Smooth muscle cell (in vitro differentiated cells): Measurements from ENCODE around the gene FRK. TPM values are rescaled to one million over a fixed set of nuclear protein-coding genes. Genes with fewer than 3 reads are reported as not detected.

Source experiments
- DNase-seq: peaks from one replicate; lab custom pipeline; 2025; ENCODE audit not compliant: unreplicated experiment; lab: John Stamatoyannopoulos, UW
- H2AFZ ChIP-seq: fragments of 200-600 bp; sonication (generic); 2 replicates; pipeline ENCODE4 v1.6.0; 2016; ENCODE audit warnings: antibody characterized with exemption, low read depth, mild to moderate bottlenecking
- H3F3A ChIP-seq: fragments of 200-600 bp; sonication (generic); 2 replicates; pipeline ENCODE4 v1.6.0; 2017; ENCODE audit warnings: antibody characterized with exemption, low read depth
- H3K27ac ChIP-seq: fragments of 200-600 bp; sonication (generic); 2 replicates; pipeline ENCODE4 v1.5.1; 2016; ENCODE audit warnings: low read depth, mild to moderate bottlenecking
- H3K27me3 ChIP-seq: fragments of 200-600 bp; sonication (generic); 2 replicates; pipeline ENCODE4 v1.6.1; 2016; ENCODE audit warnings: low read depth, mild to moderate bottlenecking
- H3K36me3 ChIP-seq: fragments of 200-600 bp; sonication (generic); 2 replicates; pipeline ENCODE4 v1.5.1; 2016; ENCODE audit warnings: low read depth
- H3K4me1 ChIP-seq: fragments of 200-600 bp; sonication (generic); 2 replicates; pipeline ENCODE4 v1.5.1; 2016; ENCODE audit warnings: low read depth
- H3K4me2 ChIP-seq: fragments of 200-600 bp; sonication (generic); 2 replicates; pipeline ENCODE4 v1.6.0; 2016; ENCODE audit warnings: mild to moderate bottlenecking
- H3K4me3 ChIP-seq: fragments of 200-600 bp; sonication (generic); 2 replicates; pipeline ENCODE4 v1.5.1; 2016; ENCODE audit warnings: mild to moderate bottlenecking
- H3K79me2 ChIP-seq: fragments of 200-600 bp; sonication (generic); 2 replicates; pipeline ENCODE4 v1.6.0; 2016; ENCODE audit warnings: low read depth, mild to moderate bottlenecking
- H3K9ac ChIP-seq: fragments of 200-600 bp; sonication (generic); 2 replicates; pipeline ENCODE4 v1.6.0; 2016; ENCODE audit warnings: low read depth
- H3K9me3 ChIP-seq: fragments of 200-600 bp; sonication (generic); replicated peaks from 2 replicates; pipeline ENCODE4 v1.5.1; 2016; ENCODE audit warnings: low read depth
- H4K20me1 ChIP-seq: fragments of 200-600 bp; sonication (generic); 2 replicates; pipeline ENCODE4 v1.6.0; 2016; ENCODE audit warnings: low read depth
- WGBS: methylation state at CpG from one replicate; pipeline ENCODE4 v1.1.7; 2016; ENCODE audit warnings: low lambda C conversion rate; 5-methylcytosine and 5-hydroxymethylcytosine counted together
- polyA plus RNA-seq: library from polyadenylated mRNA; unstranded; fragments of >200 nt; fragmentation: Nextera tagmentation; extraction: Ambion mirVana; gene quantifications from 2 replicates; pipeline ENCODE4 v1.2.1, GENCODE V29; 2016
- total RNA-seq: library from RNA; depleted of rRNA; stranded (reverse); fragments of >200 nt; gene quantifications from 2 replicates; pipeline ENCODE4 v1.2.3, GENCODE V29; 2014
- TF ChIP-seq, protein P1 (sequence below): fragments of 200-600 bp; sonication (generic); IDR thresholded peaks from 2 replicates; pipeline ENCODE4 v1.5.1; 2017; ENCODE audit warnings: borderline replicate concordance, mild to moderate bottlenecking, antibody characterized with exemption; ENCODE audit not compliant: insufficient read depth, poor library complexity, severe bottlenecking

The FRK gene
- total and polyA plus RNA-seq, 2 experiments from 2014 or later: 0.11 to 1.4 TPM

DNA sequence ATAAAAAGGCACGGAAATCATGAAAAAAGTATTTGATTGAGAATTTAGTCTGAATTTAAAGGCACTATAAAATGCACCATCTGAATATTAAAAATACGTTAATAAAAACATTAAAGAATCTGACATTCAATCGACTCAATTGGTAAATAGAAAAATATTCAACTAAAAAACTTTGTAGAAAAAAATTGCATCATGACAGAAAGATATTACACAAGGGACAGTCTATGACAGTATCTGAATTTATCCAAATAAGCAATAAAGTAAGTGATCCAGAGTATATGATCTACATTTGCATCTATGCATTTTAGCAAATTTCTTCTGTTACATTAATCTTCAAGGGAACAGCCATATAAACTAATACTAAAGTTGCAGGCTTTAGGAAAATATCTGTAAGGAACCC lies 9.4 kb downstream of the FRK start:
- TF ChIP-seq, protein P1, sequence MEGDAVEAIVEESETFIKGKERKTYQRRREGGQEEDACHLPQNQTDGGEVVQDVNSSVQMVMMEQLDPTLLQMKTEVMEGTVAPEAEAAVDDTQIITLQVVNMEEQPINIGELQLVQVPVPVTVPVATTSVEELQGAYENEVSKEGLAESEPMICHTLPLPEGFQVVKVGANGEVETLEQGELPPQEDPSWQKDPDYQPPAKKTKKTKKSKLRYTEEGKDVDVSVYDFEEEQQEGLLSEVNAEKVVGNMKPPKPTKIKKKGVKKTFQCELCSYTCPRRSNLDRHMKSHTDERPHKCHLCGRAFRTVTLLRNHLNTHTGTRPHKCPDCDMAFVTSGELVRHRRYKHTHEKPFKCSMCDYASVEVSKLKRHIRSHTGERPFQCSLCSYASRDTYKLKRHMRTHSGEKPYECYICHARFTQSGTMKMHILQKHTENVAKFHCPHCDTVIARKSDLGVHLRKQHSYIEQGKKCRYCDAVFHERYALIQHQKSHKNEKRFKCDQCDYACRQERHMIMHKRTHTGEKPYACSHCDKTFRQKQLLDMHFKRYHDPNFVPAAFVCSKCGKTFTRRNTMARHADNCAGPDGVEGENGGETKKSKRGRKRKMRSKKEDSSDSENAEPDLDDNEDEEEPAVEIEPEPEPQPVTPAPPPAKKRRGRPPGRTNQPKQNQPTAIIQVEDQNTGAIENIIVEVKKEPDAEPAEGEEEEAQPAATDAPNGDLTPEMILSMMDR: no peak
- no peaks in the 10 kb centered on the region for H4K20me1 ChIP-seq
- H3K27ac ChIP-seq: no peak overlapping the region
- WGBS: 90% methylated on average over 3 of the region's 3 CpGs
- no peaks in the 10 kb centered on the region for H3K79me2 ChIP-seq
- H2AFZ ChIP-seq: no peak overlapping the region
- no peak for DNase-seq
- no peaks in the 10 kb centered on the region for H3K27me3 ChIP-seq
- H3K36me3 ChIP-seq: no peaks in the 10 kb centered on the region
- H3K4me3 ChIP-seq: no peak overlapping the region
- no peaks in the 10 kb centered on the region for H3K9me3 ChIP-seq
- no peak overlapping the region for H3K9ac ChIP-seq
- H3F3A ChIP-seq: no peaks in the 10 kb centered on the region
- no peaks in the 10 kb centered on the region for H3K4me1 ChIP-seq
- H3K4me2 ChIP-seq: no peak overlapping the region

DNA sequence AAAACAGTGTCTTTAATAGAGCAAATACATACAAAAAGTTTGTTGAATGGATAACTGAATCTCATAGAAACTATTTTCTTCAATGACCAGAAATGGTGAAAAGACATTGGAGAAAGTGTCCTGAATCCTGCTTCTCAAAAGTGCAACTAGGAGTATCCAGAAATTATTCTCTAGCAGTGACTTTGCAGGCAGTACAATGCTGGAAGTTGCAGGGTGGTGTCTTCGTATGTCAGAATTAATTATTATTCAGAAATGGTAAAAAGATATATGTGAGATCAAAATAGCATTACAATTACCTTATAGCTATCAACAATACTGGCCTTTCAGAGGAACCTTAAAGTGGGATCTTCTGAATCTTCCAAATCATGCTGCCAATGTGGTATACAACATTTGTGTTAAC lies 10.0 kb downstream of the FRK start:
- no peaks in the 10 kb centered on the region for H3K79me2 ChIP-seq
- H3K27me3 ChIP-seq: no peaks in the 10 kb centered on the region
- H3K27ac ChIP-seq: no peak overlapping the region
- TF ChIP-seq, protein P1: no peak
- H3K4me1 ChIP-seq: no peaks in the 10 kb centered on the region
- WGBS: 91% methylated on average over 1 of the region's 1 CpG
- no peaks in the 10 kb centered on the region for H3K36me3 ChIP-seq
- no peak for DNase-seq
- H2AFZ ChIP-seq: no peak overlapping the region
- no peak overlapping the region for H3K9ac ChIP-seq
- no peak overlapping the region for H3K4me2 ChIP-seq
- H3K4me3 ChIP-seq: no peak overlapping the region
- no peaks in the 10 kb centered on the region for H3K9me3 ChIP-seq
- H3F3A ChIP-seq: no peaks in the 10 kb centered on the region
- no peaks in the 10 kb centered on the region for H4K20me1 ChIP-seq

DNA sequence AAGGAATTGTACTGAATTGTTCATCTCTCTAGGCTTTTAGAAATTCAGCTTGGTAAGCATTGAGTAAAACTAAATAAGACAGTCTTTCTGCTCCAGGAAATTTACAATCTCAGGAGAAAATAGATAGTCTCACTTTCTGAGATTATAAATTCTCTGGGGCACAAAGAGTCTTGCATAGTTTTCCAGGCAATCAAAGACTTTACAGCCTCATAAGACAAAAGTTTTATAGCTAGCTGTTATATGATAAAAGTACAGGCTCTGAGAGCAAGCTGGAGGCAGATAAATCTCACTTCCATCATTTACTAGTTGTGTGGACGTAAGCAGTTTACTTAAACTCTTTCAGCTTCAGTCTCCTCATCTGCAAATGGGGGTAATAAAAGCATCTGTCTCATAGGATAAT lies 11.4 kb downstream of the FRK start:
- WGBS: 53% methylated on average over 1 of the region's 1 CpG
- no peak overlapping the region for H3K4me2 ChIP-seq
- TF ChIP-seq, protein P1: no peak
- no peak overlapping the region for H2AFZ ChIP-seq
- no peaks in the 10 kb centered on the region for H3F3A ChIP-seq
- H3K4me1 ChIP-seq: no peaks in the 10 kb centered on the region
- H3K4me3 ChIP-seq: no peak overlapping the region
- H3K9me3 ChIP-seq: no peaks in the 10 kb centered on the region
- DNase-seq: no peak
- no peaks in the 10 kb centered on the region for H4K20me1 ChIP-seq
- H3K27ac ChIP-seq: no peak overlapping the region
- H3K27me3 ChIP-seq: no peaks in the 10 kb centered on the region
- H3K79me2 ChIP-seq: no peaks in the 10 kb centered on the region
- H3K9ac ChIP-seq: no peak overlapping the region
- H3K36me3 ChIP-seq: no peaks in the 10 kb centered on the region

DNA sequence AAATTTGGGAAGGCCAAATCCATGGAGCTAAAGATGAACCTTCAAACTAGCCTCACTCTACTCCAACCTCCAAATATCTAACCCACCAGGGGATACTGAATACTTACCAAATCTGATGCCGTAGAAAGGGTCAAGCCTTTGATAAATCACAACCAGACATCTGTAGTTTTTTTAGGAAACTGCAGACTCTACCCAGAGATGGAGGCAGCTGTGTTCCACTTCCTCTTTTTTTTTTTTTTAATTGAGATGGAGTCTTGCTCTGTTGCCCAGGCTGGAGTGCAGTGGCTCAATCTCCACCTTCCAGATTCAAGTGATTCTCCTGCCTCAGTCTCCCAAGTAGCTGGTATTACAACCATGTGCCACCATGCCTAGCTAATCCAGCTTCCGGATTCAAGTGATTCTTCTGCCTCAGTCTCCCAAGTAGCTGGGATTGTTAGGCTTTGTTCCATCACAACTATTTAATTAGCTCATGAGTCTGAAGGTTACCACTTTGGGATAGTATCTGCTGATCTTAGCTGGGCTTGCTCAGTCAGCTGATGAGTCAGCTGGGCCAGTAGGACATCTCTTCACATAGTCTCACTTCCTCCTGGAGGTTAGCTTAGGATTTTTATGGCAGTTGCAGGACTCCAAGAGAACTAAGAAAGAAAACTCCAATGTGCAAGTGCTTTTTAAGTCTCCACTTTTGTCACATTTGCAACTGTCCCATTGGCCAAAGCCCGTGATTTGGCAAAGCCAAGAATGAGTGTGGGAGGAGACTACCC lies 13.3 kb downstream of the FRK start:
- TF ChIP-seq, protein P1: no peak
- WGBS: 89% methylated on average over 3 of the region's 3 CpGs
- no peaks in the 10 kb centered on the region for H3K36me3 ChIP-seq
- H3K9ac ChIP-seq: no peak overlapping the region
- no peaks in the 10 kb centered on the region for H3K9me3 ChIP-seq
- no peaks in the 10 kb centered on the region for H3K4me1 ChIP-seq
- no peak overlapping the region for H3K4me3 ChIP-seq
- H2AFZ ChIP-seq: no peak overlapping the region
- H3K79me2 ChIP-seq: no peaks in the 10 kb centered on the region
- H3K4me2 ChIP-seq: no peak overlapping the region
- no peak for DNase-seq
- no peaks in the 10 kb centered on the region for H3K27me3 ChIP-seq
- H3K27ac ChIP-seq: no peak overlapping the region
- no peaks in the 10 kb centered on the region for H3F3A ChIP-seq
- H4K20me1 ChIP-seq: no peaks in the 10 kb centered on the region
